ENCODE results near the gene SFT2D2.

The SFT2D2 gene

GRCh38 chr1:168235937-168236336, 10.1 kb downstream of the SFT2D2 start:
- peaks cover 12% of the 10 kb centered on the region for H4K20me1 ChIP-seq (ENCODE audit: insufficient read depth, low read length, poor library complexity, severe bottlenecking)
- H2AFZ ChIP-seq (ENCODE audit: low read length): no peak overlapping the region
- no peaks in the 10 kb centered on the region for H3F3A ChIP-seq (ENCODE audit: low read depth)
- H3K36me3 ChIP-seq (ENCODE audit: insufficient read depth, low read length): peaks cover 73% of the 10 kb centered on the region; the same call in 1 of the 2 replicates
- no peak overlapping the region for H3K4me3 ChIP-seq (ENCODE audit: low read length, poor library complexity, severe bottlenecking)
- H3K27me3 ChIP-seq (ENCODE audit: insufficient read depth, low read length, poor library complexity, severe bottlenecking): no peaks in the 10 kb centered on the region
- no peaks in the 10 kb centered on the region for H3K9me2 ChIP-seq (replicated peaks; ENCODE audit: low read depth, low read length)
- TF ChIP-seq CTCF (conservative IDR thresholded peaks at IDR 0.05; ENCODE audit: low read length): no peak
- no peak for TF ChIP-seq EZH2phosphoT487 (IDR thresholded peaks at IDR 0.05; ENCODE audit: borderline replicate concordance)
- H3K4me2 ChIP-seq (ENCODE audit: low read depth, low read length, poor library complexity, severe bottlenecking): peak overlapping the region; percentile 26
- peaks cover 18% of the 10 kb centered on the region for H3K4me1 ChIP-seq (ENCODE audit: insufficient read depth, low read length, poor library complexity, severe bottlenecking)
- peaks cover 33% of the 10 kb centered on the region; the same call in 1 of the 2 replicates for H3K79me2 ChIP-seq (ENCODE audit: insufficient read depth, low read length)
- no peak overlapping the region for H3K9ac ChIP-seq (ENCODE audit: low read depth, low read length, poor library complexity, severe bottlenecking)
- H3K9me3 ChIP-seq (ENCODE audit: insufficient read depth, low read depth, low read length): no peaks in the 10 kb centered on the region

- TF ChIP-seq EZH2phosphoT487 (IDR thresholded peaks at IDR 0.05; ENCODE audit: borderline replicate concordance) (no peak), CTCF (conservative IDR thresholded peaks at IDR 0.05; ENCODE audit: low read length) (0 out of 2 replicates have a peak, but pooled peaks have one; percentile 26)
- no peaks in the 10 kb centered on the region for H3K27me3 ChIP-seq (ENCODE audit: insufficient read depth, low read length, poor library complexity, severe bottlenecking)
- H3K4me3 ChIP-seq (ENCODE audit: low read length, poor library complexity, severe bottlenecking): no peak overlapping the region
- no peaks in the 10 kb centered on the region for H3K9me2 ChIP-seq (replicated peaks; ENCODE audit: low read depth, low read length)
- peaks cover 72% of the 10 kb centered on the region; the same call in 1 of the 2 replicates for H3K36me3 ChIP-seq (ENCODE audit: insufficient read depth, low read length)
- no peaks in the 10 kb centered on the region for H3K9me3 ChIP-seq (ENCODE audit: insufficient read depth, low read depth, low read length)
- H3K4me2 ChIP-seq (ENCODE audit: low read depth, low read length, poor library complexity, severe bottlenecking): no peak overlapping the region
- no peak overlapping the region for H3K9ac ChIP-seq (ENCODE audit: low read depth, low read length, poor library complexity, severe bottlenecking)
- H3K79me2 ChIP-seq (ENCODE audit: insufficient read depth, low read length): peaks cover 22% of the 10 kb centered on the region; the same call in 1 of the 2 replicates
- no peaks in the 10 kb centered on the region for H3F3A ChIP-seq (ENCODE audit: low read depth)
- H4K20me1 ChIP-seq (ENCODE audit: insufficient read depth, low read length, poor library complexity, severe bottlenecking): peaks cover 6% of the 10 kb centered on the region
- no peak overlapping the region for H2AFZ ChIP-seq (ENCODE audit: low read length)
- peaks cover 9% of the 10 kb centered on the region for H3K4me1 ChIP-seq (ENCODE audit: insufficient read depth, low read length, poor library complexity, severe bottlenecking)
Observed at GRCh38 chr1:168236836-168237611, 11.2 kb downstream of the SFT2D2 start.

- Histone ChIP-seq H3K9ac (ENCODE audit: low read depth, low read length, poor library complexity, severe bottlenecking) (no peak overlapping the region), H3K9me3 (ENCODE audit: insufficient read depth, low read depth, low read length) (no peaks in the 10 kb centered on the region), H3K27me3 (ENCODE audit: insufficient read depth, low read length, poor library complexity, severe bottlenecking) (no peaks in the 10 kb centered on the region), H3K4me3 (ENCODE audit: low read length, poor library complexity, severe bottlenecking) (no peak overlapping the region), H2AFZ (ENCODE audit: low read length) (no peak overlapping the region), H3K79me2 (ENCODE audit: insufficient read depth, low read length) (peaks cover 30% of the 10 kb centered on the region), H3K36me3 (ENCODE audit: insufficient read depth, low read length) (peaks cover 58% of the 10 kb centered on the region), H3K4me2 (ENCODE audit: low read depth, low read length, poor library complexity, severe bottlenecking) (peak overlapping the region; percentile 68), H4K20me1 (ENCODE audit: insufficient read depth, low read length, poor library complexity, severe bottlenecking) (peaks cover 18% of the 10 kb centered on the region), H3F3A (ENCODE audit: low read depth) (no peaks in the 10 kb centered on the region), H3K4me1 (ENCODE audit: insufficient read depth, low read length, poor library complexity, severe bottlenecking) (peaks cover 16% of the 10 kb centered on the region), H3K9me2 (replicated peaks; ENCODE audit: low read depth, low read length) (no peaks in the 10 kb centered on the region)
- TF ChIP-seq CTCF (conservative IDR thresholded peaks at IDR 0.05; ENCODE audit: low read length): no peak
- TF ChIP-seq EZH2phosphoT487 (IDR thresholded peaks at IDR 0.05; ENCODE audit: borderline replicate concordance): no peak
Observed at GRCh38 chr1:168243198-168243597, 17.4 kb downstream of the SFT2D2 start.

Data from Loucy (cell line).